ENCODE measurements around the gene NPTXR. TPM values are rescaled to one million over a fixed set of nuclear protein-coding genes. Genes with fewer than 3 reads are reported as not detected.

The NPTXR gene
- total and polyA plus RNA-seq, 5 donors, result 23.8 to 51.1 (median 32.3) TPM

- Histone ChIP-seq H3K27ac (ENCODE audit: low read length) (no peak overlapping the region), H3K9me3 (ENCODE audit: control insufficient read depth, low read length) (no peaks in the 10 kb centered on the region), H3K4me3 (ENCODE audit: low read length) (no peak overlapping the region), H3K27me3 (ENCODE audit: control insufficient read depth, insufficient read depth) (no peaks in the 10 kb centered on the region), H3K4me1 (ENCODE audit: control insufficient read depth, insufficient read depth, low read length) (peaks cover 10% of the 10 kb centered on the region)
- DNase-seq (no peak), ATAC-seq (no peak)
- WGBS, result 85% methylated on average over 4 of the region's 4 CpGs
- intact Hi-C loops (cut with DNase I), result loop anchor here in 1 of 4 donors (10.0 kb wide), 2 partner anchors 47 to 113 kb away; no protein-coding TSS in a partner anchor
Observed at GRCh38 chr22:38878001-38878400, 34.2 kb upstream of the NPTXR start.

GRCh38 chr22:38874529-38875222, 30.8 kb upstream of the NPTXR start:
- Histone ChIP-seq H3K27me3 (ENCODE audit: control insufficient read depth, insufficient read depth) (no peaks in the 10 kb centered on the region), H3K4me1 (ENCODE audit: control insufficient read depth, insufficient read depth, low read length) (peaks cover 2% of the 10 kb centered on the region), H3K27ac (ENCODE audit: low read length) (no peak overlapping the region), H3K4me3 (ENCODE audit: low read length) (no peak overlapping the region), H3K9me3 (ENCODE audit: control insufficient read depth, low read length) (no peaks in the 10 kb centered on the region)
- no peak for DNase-seq
- WGBS, result 91% methylated on average over 13 of the region's 13 CpGs
- intact Hi-C loops (cut with DNase I), result loop anchor here in 3 of 4 donors (5.0 to 10.0 kb wide), 4 partner anchors 50 to 248 kb away; no protein-coding TSS in a partner anchor
- no peak for ATAC-seq

GRCh38 chr22:38873469-38874411, 29.9 kb upstream of the NPTXR start:
- DNase-seq (no peak), ATAC-seq (no peak)
- H3K4me3 ChIP-seq (ENCODE audit: low read length), result peak overlapping the region; percentile 98
- intact Hi-C loops (cut with DNase I), result loop anchor here in 3 of 4 donors (2.0 to 10.0 kb wide), 5 partner anchors 51 to 249 kb away; no protein-coding TSS in a partner anchor
- H3K4me1 ChIP-seq (ENCODE audit: control insufficient read depth, insufficient read depth, low read length), result peaks cover 2% of the 10 kb centered on the region
- 79% methylated on average over 9 of the region's 9 CpGs for WGBS
- H3K27me3 ChIP-seq (ENCODE audit: control insufficient read depth, insufficient read depth), result no peaks in the 10 kb centered on the region
- no peaks in the 10 kb centered on the region for H3K9me3 ChIP-seq (ENCODE audit: control insufficient read depth, low read length)
- no peak overlapping the region for H3K27ac ChIP-seq (ENCODE audit: low read length)

GRCh38 chr22:38872831-38873248, 29.0 kb upstream of the NPTXR start:
- H3K9me3 ChIP-seq (ENCODE audit: control insufficient read depth, low read length), result no peaks in the 10 kb centered on the region
- DNase-seq (peak; percentile 78 to 93 (median 90)), ATAC-seq (peak; percentile 76 to 82)
- H3K4me3 ChIP-seq (ENCODE audit: low read length), result peak overlapping the region; percentile 98
- H3K27me3 ChIP-seq (ENCODE audit: control insufficient read depth, insufficient read depth), result no peaks in the 10 kb centered on the region
- intact Hi-C loops (cut with DNase I), result loop anchor here in 3 of 4 donors (2.0 to 10.0 kb wide), 5 partner anchors 52 to 249 kb away; no protein-coding TSS in a partner anchor
- H3K27ac ChIP-seq (ENCODE audit: low read length), result peak overlapping the region; percentile 95
- under 1% methylated on average over 37 of the region's 37 CpGs for WGBS
- H3K4me1 ChIP-seq (ENCODE audit: control insufficient read depth, insufficient read depth, low read length), result peaks cover 2% of the 10 kb centered on the region

GRCh38 chr22:38872172-38872830, 28.5 kb upstream of the NPTXR start, which contains the start of gene CBX6:
Gene CBX6 (minus strand): TSS chr22:38872216. CDS start chr22:38872190, 26 bp downstream.
- peak within 1 kb of the TSS; percentile 95 for H3K27ac ChIP-seq (ENCODE audit: low read length)
- ATAC-seq (peak; percentile 84 to 88), DNase-seq (peak; percentile 96 to 99 (median 99))
- H3K4me1 ChIP-seq (ENCODE audit: control insufficient read depth, insufficient read depth, low read length), result peaks cover 2% of the 10 kb centered on the region
- WGBS, result under 1% methylated on average over 72 of the region's 73 CpGs
- H3K9me3 ChIP-seq (ENCODE audit: control insufficient read depth, low read length), result no peaks in the 10 kb centered on the region
- H3K27me3 ChIP-seq (ENCODE audit: control insufficient read depth, insufficient read depth), result no peaks in the 10 kb centered on the region
- intact Hi-C loops (cut with DNase I), result loop anchor here in 3 of 4 donors (2.0 to 10.0 kb wide), 5 partner anchors 52 to 250 kb away; no protein-coding TSS in a partner anchor
- H3K4me3 ChIP-seq (ENCODE audit: low read length), result peak within 1 kb of the TSS; percentile 98

GRCh38 chr22:38871360-38872171, 27.7 kb upstream of the NPTXR start:
- under 1% methylated on average over 77 of the region's 77 CpGs for WGBS
- peak; percentile 2 for ATAC-seq
- Histone ChIP-seq H3K27ac (ENCODE audit: low read length) (peak overlapping the region; percentile 85), H3K27me3 (ENCODE audit: control insufficient read depth, insufficient read depth) (no peaks in the 10 kb centered on the region), H3K4me3 (ENCODE audit: low read length) (peak overlapping the region; percentile 98), H3K4me1 (ENCODE audit: control insufficient read depth, insufficient read depth, low read length) (peaks cover 2% of the 10 kb centered on the region), H3K9me3 (ENCODE audit: control insufficient read depth, low read length) (no peaks in the 10 kb centered on the region)
- peak in 1 of 3 donors; percentile 64 for DNase-seq
- intact Hi-C loops (cut with DNase I), result loop anchor here in 3 of 4 donors (2.0 to 10.0 kb wide), 5 partner anchors 53 to 251 kb away; no protein-coding TSS in a partner anchor

GRCh38 chr22:38870791-38871359, 27.0 kb upstream of the NPTXR start:
- Histone ChIP-seq H3K27me3 (ENCODE audit: control insufficient read depth, insufficient read depth) (no peaks in the 10 kb centered on the region), H3K9me3 (ENCODE audit: control insufficient read depth, low read length) (no peaks in the 10 kb centered on the region), H3K4me1 (ENCODE audit: control insufficient read depth, insufficient read depth, low read length) (peaks cover 2% of the 10 kb centered on the region), H3K4me3 (ENCODE audit: low read length) (peak overlapping the region; percentile 98), H3K27ac (ENCODE audit: low read length) (peak overlapping the region; percentile 85)
- intact Hi-C loops (cut with DNase I), result loop anchor here in 3 of 4 donors (5.0 to 10.0 kb wide), 4 partner anchors 54 to 251 kb away; no protein-coding TSS in a partner anchor
- 20% methylated on average over 2 of the region's 2 CpGs for WGBS
- DNase-seq, result no peak
- ATAC-seq, result no peak

GRCh38 chr22:38870312-38870741, 26.5 kb upstream of the NPTXR start:
- WGBS, result 7% methylated on average over 12 of the region's 12 CpGs
- Histone ChIP-seq H3K27me3 (ENCODE audit: control insufficient read depth, insufficient read depth) (no peaks in the 10 kb centered on the region), H3K27ac (ENCODE audit: low read length) (no peak overlapping the region), H3K4me3 (ENCODE audit: low read length) (no peak overlapping the region), H3K9me3 (ENCODE audit: control insufficient read depth, low read length) (no peaks in the 10 kb centered on the region), H3K4me1 (ENCODE audit: control insufficient read depth, insufficient read depth, low read length) (peaks cover 4% of the 10 kb centered on the region)
- intact Hi-C loops (cut with DNase I), result loop anchor here in 3 of 4 donors (5.0 to 10.0 kb wide), 4 partner anchors 54 to 252 kb away; no protein-coding TSS in a partner anchor
- peak; percentile 93 to 97 (median 96) for DNase-seq
- peak; percentile 56 to 62 for ATAC-seq

- Histone ChIP-seq H3K4me1 (ENCODE audit: control insufficient read depth, insufficient read depth, low read length) (peaks cover 11% of the 10 kb centered on the region), H3K27ac (ENCODE audit: low read length) (no peak overlapping the region), H3K9me3 (ENCODE audit: control insufficient read depth, low read length) (no peaks in the 10 kb centered on the region), H3K27me3 (ENCODE audit: control insufficient read depth, insufficient read depth) (no peaks in the 10 kb centered on the region), H3K4me3 (ENCODE audit: low read length) (no peak overlapping the region)
- intact Hi-C loops (cut with DNase I), result loop anchor here in 3 of 4 donors (5.0 to 10.0 kb wide), 7 partner anchors 55 to 445 kb away; partner anchors contain the start of gene RPL3 (in 1 of the 3)
- ATAC-seq, result no peak
- 70% methylated on average over 3 of the region's 3 CpGs for WGBS
- DNase-seq, result no peak
Observed at GRCh38 chr22:38869663-38870062, 25.8 kb upstream of the NPTXR start.

Data from right cardiac atrium (tissue), 5 donors.